H1 (cell line): Measurements from ENCODE around the gene NUBPL. TPM values are rescaled to one million over a fixed set of nuclear protein-coding genes. Genes with fewer than 3 reads are reported as not detected.
A peak's percentile ranks its signal among the peaks of the same experiment; 100 is the strongest.

ENCODE experiments used
- CTCF ChIA-PET: fragments of 300-600 bp; sonication (Branson Sonifier 250); formaldehyde crosslinking; loops from one replicate; lab custom pipeline; 2021; ENCODE audit not compliant: partially characterized antibody; lab: Charles Lee
- POLR2A ChIA-PET: fragments of 300-600 bp; sonication (Branson Sonifier 250); formaldehyde crosslinking; loops from one replicate; lab custom pipeline; 2021; ENCODE audit warnings: inconsistent platforms; ENCODE audit not compliant: partially characterized antibody; lab: Charles Lee
- DNase-seq, 2 experiments: peaks; one replicate each; pipeline versions ENCODE4 v3.0.0 to v3.0.0-alpha.2; 2010 to 2022; ENCODE audit warnings: low spot score in 2 of 2, low read depth in 1 of 2, mixed read lengths in 1 of 2
- FAIRE-seq: peaks from 2 replicates; lab custom pipeline; 2011; peaks lifted over from hg19 to GRCh38; lab: Jason Lieb, UNC
- H2AFZ ChIP-seq: 2 replicates; pipeline ENCODE4 v1.8.1; 2012; ENCODE audit warnings: low read length, inconsistent platforms
- H2AK5ac ChIP-seq: 2 replicates; pipeline ENCODE4 v1.6.1; 2013; ENCODE audit warnings: low read depth, low read length
- H2BK120ac ChIP-seq: replicated peaks from 2 replicates; pipeline ENCODE3; 2013; ENCODE audit warnings: low read depth, low read length, inconsistent platforms
- H2BK12ac ChIP-seq: 2 replicates; pipeline ENCODE4 v1.6.1; 2013; ENCODE audit warnings: low read depth, low read length
- H2BK15ac ChIP-seq: 2 replicates; pipeline ENCODE4 v1.6.1; 2013; ENCODE audit warnings: low read length
- H2BK20ac ChIP-seq: 2 replicates; pipeline ENCODE4 v1.6.1; 2013; ENCODE audit warnings: low read length
- H2BK5ac ChIP-seq: 2 replicates; pipeline ENCODE4 v1.6.1; 2013; ENCODE audit warnings: low read depth, low read length
- H3K14ac ChIP-seq: 2 replicates; pipeline ENCODE4 v1.6.1; 2013; ENCODE audit warnings: inconsistent platforms; ENCODE audit not compliant: insufficient read length
- H3K18ac ChIP-seq: 2 replicates; pipeline ENCODE4 v1.6.1; 2013; ENCODE audit warnings: low read length; ENCODE audit errors: extremely low read depth
- H3K23ac ChIP-seq: 2 replicates; pipeline ENCODE4 v1.6.1; 2013; ENCODE audit warnings: inconsistent platforms; ENCODE audit not compliant: insufficient read length
- H3K23me2 ChIP-seq: 2 replicates; pipeline ENCODE4 v1.6.1; 2013; ENCODE audit warnings: low read depth, low read length
- H3K27ac ChIP-seq: 2 replicates; pipeline ENCODE4 v1.6.1; 2011; ENCODE audit warnings: low read depth, low read length, inconsistent platforms
- H3K27me3 ChIP-seq, 4 experiments: replicated peaks in 1 of 4; 1 replicate in 1 of 4; 2 replicates in 3 of 4; pipeline versions ENCODE4 v1.6.1 to v1.8.1; 2011 to 2013; ENCODE audit warnings: low read length in 3 of 4, mild to moderate bottlenecking in 3 of 4, inconsistent platforms in 2 of 4, mixed read lengths in 2 of 4, moderate library complexity in 1 of 4; ENCODE audit not compliant: control insufficient read depth in 3 of 4, insufficient read depth in 3 of 4; ENCODE audit errors: extremely low read depth in 1 of 4
- H3K36me3 ChIP-seq, 4 experiments: 2 replicates each; pipeline versions ENCODE4 v1.6.1 to v1.8.1; 2011 to 2013; ENCODE audit warnings: mild to moderate bottlenecking in 4 of 4, low read length in 3 of 4, moderate library complexity in 2 of 4, control low read depth in 1 of 4, inconsistent platforms in 1 of 4; ENCODE audit not compliant: insufficient read depth in 4 of 4, control insufficient read depth in 2 of 4
- H3K4ac ChIP-seq: replicated peaks from 2 replicates; pipeline ENCODE3; 2013; ENCODE audit warnings: low read length, low read depth, mixed read lengths, inconsistent platforms; ENCODE audit not compliant: insufficient read length
- H3K4me1 ChIP-seq, 4 experiments: replicated peaks in 1 of 4; 1 replicate in 1 of 4; 2 replicates in 3 of 4; pipeline versions ENCODE4 v1.6.1 to v1.8.1; 2011 to 2013; ENCODE audit warnings: low read length in 3 of 4, inconsistent platforms in 2 of 4, mixed read lengths in 1 of 4; ENCODE audit not compliant: insufficient read depth in 4 of 4, control insufficient read depth in 3 of 4
- H3K4me2 ChIP-seq, 2 experiments: 2 replicates each; pipeline versions ENCODE4 v1.6.1 to v1.8.1; 2011 to 2013; ENCODE audit warnings: low read depth in 2 of 2, low read length in 2 of 2, control low read depth in 1 of 2, inconsistent platforms in 1 of 2, mild to moderate bottlenecking in 1 of 2; ENCODE audit not compliant: insufficient read depth in 1 of 2
- H3K4me3 ChIP-seq, 4 experiments: fragments of 200-600, 300-600 bp in 1 of 4; sonication (generic), shearing (Covaris generic), sonication (Bioruptor Twin) in 1 of 4; 2 replicates each; pipeline versions ENCODE4 v1.5.1 to v1.8.1; 2011 to 2016; ENCODE audit warnings: low read length in 4 of 4, low read depth in 3 of 4, control low read depth in 2 of 4, inconsistent platforms in 2 of 4, mild to moderate bottlenecking in 2 of 4, mixed read lengths in 1 of 4, moderate library complexity in 1 of 4; ENCODE audit not compliant: insufficient read depth in 2 of 4; ENCODE audit errors: extremely low read depth in 1 of 4
- H3K56ac ChIP-seq: replicated peaks from 2 replicates; pipeline ENCODE3; 2013; ENCODE audit warnings: low read depth, mild to moderate bottlenecking, mixed read lengths, low read length, inconsistent platforms; ENCODE audit not compliant: insufficient read length
- H3K79me1 ChIP-seq: 2 replicates; pipeline ENCODE4 v1.6.1; 2013; ENCODE audit warnings: low read depth, low read length, control low read depth
- H3K79me2 ChIP-seq, 2 experiments: 2 replicates each; pipeline versions ENCODE4 v1.6.1 to v1.8.1; 2012 to 2013; ENCODE audit warnings: low read length in 2 of 2, mild to moderate bottlenecking in 2 of 2, inconsistent platforms in 1 of 2; ENCODE audit not compliant: insufficient read depth in 2 of 2, control insufficient read depth in 1 of 2
- H3K9ac ChIP-seq, 4 experiments: replicated peaks in 1 of 4; 1 replicate in 1 of 4; 2 replicates in 3 of 4; pipeline versions ENCODE4 v1.6.1 to v1.8.1; 2011 to 2013; ENCODE audit warnings: low read depth in 3 of 4, low read length in 3 of 4, control low read depth in 2 of 4, mild to moderate bottlenecking in 2 of 4, moderate library complexity in 2 of 4, inconsistent platforms in 1 of 4; ENCODE audit errors: extremely low read depth in 1 of 4
- H3K9me3 ChIP-seq, 2 experiments: 2 replicates each; pipeline versions ENCODE4 v1.6.1 to v1.8.1; 2012 to 2013; ENCODE audit warnings: mild to moderate bottlenecking in 2 of 2, moderate library complexity in 2 of 2, control low read depth in 1 of 2, inconsistent platforms in 1 of 2, low read depth in 1 of 2, low read length in 1 of 2, mixed read lengths in 1 of 2; ENCODE audit not compliant: insufficient read depth in 2 of 2
- H4K20me1 ChIP-seq, 2 experiments: replicated peaks in 1 of 2; 2 replicates each; pipeline versions ENCODE3 to v1.8.1; 2011 to 2013; ENCODE audit warnings: inconsistent platforms in 2 of 2, low read length in 2 of 2, mild to moderate bottlenecking in 1 of 2; ENCODE audit not compliant: insufficient read depth in 2 of 2, control insufficient read depth in 1 of 2
- H4K5ac ChIP-seq: 2 replicates; pipeline ENCODE4 v1.6.1; 2013; ENCODE audit warnings: low read length, low read depth, mixed read lengths, inconsistent platforms; ENCODE audit not compliant: insufficient read length
- H4K8ac ChIP-seq: 2 replicates; pipeline ENCODE4 v1.8.0; 2013; ENCODE audit warnings: mild to moderate bottlenecking, moderate library complexity, low read length, inconsistent platforms; ENCODE audit not compliant: insufficient read depth; ENCODE audit errors: extremely low read depth
- H4K91ac ChIP-seq: replicated peaks from 2 replicates; pipeline ENCODE3; 2013; ENCODE audit warnings: low read length, mixed read lengths, inconsistent platforms; ENCODE audit not compliant: insufficient read length
- GTF2F1 ChIP-seq: IDR thresholded peaks from 2 replicates; pipeline ENCODE4 v1.6.1; 2012; ENCODE audit warnings: low read depth, low read length, improper control_type of control experiment, borderline replicate concordance
- MAFK ChIP-seq: IDR thresholded peaks from 2 replicates; pipeline ENCODE4 v1.6.1; 2012; ENCODE audit warnings: low read depth, mild to moderate bottlenecking, improper control_type of control experiment, low read length
- WGBS, 2 experiments: shearing (Covaris generic) in 1 of 2; methylation state at CpG; one replicate each; pipeline versions ENCODE4 v1.1.6 to v1.1.7; 2013 to 2015; ENCODE audit warnings: low lambda C conversion rate in 2 of 2, mixed read lengths in 2 of 2, inconsistent platforms in 1 of 2, low coverage in 1 of 2, missing lambda C conversion rate in 1 of 2; ENCODE audit not compliant: insufficient replicate concordance in 2 of 2, insufficient coverage in 1 of 2, insufficient read length in 1 of 2; ENCODE audit errors: extremely low coverage in 1 of 2, missing lambda C conversion rate in 1 of 2; 5-methylcytosine and 5-hydroxymethylcytosine counted together
- polyA plus RNA-seq, 7 experiments: library from polyadenylated mRNA; depleted of rRNA in 3 of 7; stranded (reverse) in 5 of 7; unstranded in 2 of 7; fragments of >200 nt in 5 of 7; fragments of 200-250 nt in 2 of 7; gene quantifications; 1 replicate in 5 of 7; 2 replicates in 1 of 7; 4 replicates in 1 of 7; pipeline versions ENCODE4 v1.2.1 to v1.2.3, GENCODE V29; 2011 to 2013; ENCODE audit warnings: missing spikeins in 2 of 7, mixed read lengths in 2 of 7
- total RNA-seq: library from RNA; stranded (reverse); fragmentation: NEBNext Ultra II Directional; extraction: Animal tissue kit (Norgen Biotek cat#: 25700); gene quantifications from 2 replicates; pipeline ENCODE4 v1.2.1, GENCODE V29; 2021

NUBPL gene
- total and polyA plus RNA-seq, 2 of the 8 experiments (the other 6 are each of a cell fraction or from before 2014, with no cell fraction given) = 1.6 to 6.8 TPM

DNA sequence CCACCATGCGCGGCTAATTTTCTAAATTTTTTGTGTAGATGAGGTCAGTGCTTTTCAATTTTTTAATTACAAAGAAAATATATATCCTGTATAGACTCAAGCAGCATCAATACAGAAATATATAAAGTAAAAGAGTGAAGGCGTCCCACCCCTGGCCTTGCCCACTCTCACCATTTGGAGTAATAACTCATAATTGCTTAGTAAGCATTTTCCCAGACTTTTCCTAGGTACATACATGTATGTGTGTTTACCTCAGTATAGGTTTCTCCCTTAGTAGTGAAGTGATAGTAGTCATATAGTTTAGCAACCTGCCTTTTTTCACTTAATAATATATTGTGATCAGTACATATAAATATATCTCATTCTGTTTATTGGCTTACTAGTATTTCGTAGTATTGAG, 200.1 kb downstream of the NUBPL start:
- H3K36me3 ChIP-seq = no peaks in the 10 kb centered on the region
- no peak overlapping the region for H2BK12ac ChIP-seq
- H3K18ac ChIP-seq = no peak overlapping the region
- no peak overlapping the region for H2BK120ac ChIP-seq
- no peak overlapping the region for H3K14ac ChIP-seq
- H3K79me2 ChIP-seq = no peaks in the 10 kb centered on the region
- H3K4me2 ChIP-seq = no peak overlapping the region
- no peak overlapping the region for H2AFZ ChIP-seq
- H3K4ac ChIP-seq = no peak overlapping the region
- H2BK20ac ChIP-seq = no peak overlapping the region
- no peaks in the 10 kb centered on the region for H3K79me1 ChIP-seq
- no peak overlapping the region for H4K5ac ChIP-seq
- FAIRE-seq = no peak
- H3K9ac ChIP-seq = no peak overlapping the region
- H4K8ac ChIP-seq = no peak overlapping the region
- H4K91ac ChIP-seq = no peak overlapping the region
- 84% methylated on average over 4 of the region's 4 CpGs; no CpG with 5 or more reads in 1 of the 2 experiments for WGBS, 2 experiments
- no peak overlapping the region for H2BK15ac ChIP-seq
- H3K23me2 ChIP-seq = no peaks in the 10 kb centered on the region
- H3K23ac ChIP-seq = no peak overlapping the region
- H3K27ac ChIP-seq = no peak overlapping the region
- no peaks in the 10 kb centered on the region for H3K4me1 ChIP-seq
- H2BK5ac ChIP-seq = no peak overlapping the region
- TF ChIP-seq GTF2F1 (no peak), MAFK (peak; percentile 90)
- H3K56ac ChIP-seq = no peak overlapping the region
- POLR2A ChIA-PET = no interaction called here
- DNase-seq = no peak
- H3K4me3 ChIP-seq = no peak overlapping the region
- no peaks in the 10 kb centered on the region for H3K27me3 ChIP-seq
- no peaks in the 10 kb centered on the region for H4K20me1 ChIP-seq
- peaks cover 5 to 6% of the 10 kb centered on the region in 2 experiments; a peak in 2 of 4 replicates for H3K9me3 ChIP-seq
- H2AK5ac ChIP-seq = no peak overlapping the region
- CTCF ChIA-PET = interaction anchor here (1.1 to 1.5 kb wide), 2 partner anchors 11 to 16 kb away, joined by 4 read pairs; no protein-coding TSS in a partner anchor
